ENCODE measurements around the gene MYRFL.

- TF ChIP-seq CTCF (IDR thresholded peaks at IDR 0.05) = no peak
- no peak for TF ChIP-seq POLR2A (IDR thresholded peaks at IDR 0.05)
Measured at GRCh38 chr12:69896653-69897381, 71.8 kb downstream of the MYRFL start.
